IPS-NIHi7 (cell line): ENCODE measurements around the gene ATP9B.

Source experiments
- DNase-seq: peaks from one replicate; pipeline ENCODE4 v3.0.0; 2012; ENCODE audit warnings: mixed read lengths; ENCODE audit errors: extremely low spot score

ATP9B gene

GRCh38 chr18:79405781-79406575, 336.8 kb downstream of the ATP9B start:
- no peak for DNase-seq

- no peak for DNase-seq
Measured at GRCh38 chr18:79406708-79407107, 337.5 kb downstream of the ATP9B start.

DNA sequence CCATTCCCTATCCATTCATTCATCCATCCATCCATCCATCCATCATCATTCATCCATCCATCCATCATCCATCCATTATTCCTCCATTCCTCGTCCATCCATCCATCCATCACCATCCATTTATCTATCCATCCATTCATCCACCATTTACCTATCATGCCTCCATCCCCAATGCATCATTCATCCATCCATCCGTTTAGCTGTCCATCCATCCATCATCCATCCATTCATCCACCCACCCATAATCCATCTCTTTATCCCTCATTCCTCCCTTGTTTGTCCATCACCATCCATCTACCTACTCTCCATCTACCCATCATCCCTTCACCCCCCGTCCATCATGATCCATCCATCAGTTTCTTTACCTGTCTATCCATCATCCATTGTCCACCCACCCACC, 340.1 kb downstream of the ATP9B start:
- DNase-seq, result no peak

DNA sequence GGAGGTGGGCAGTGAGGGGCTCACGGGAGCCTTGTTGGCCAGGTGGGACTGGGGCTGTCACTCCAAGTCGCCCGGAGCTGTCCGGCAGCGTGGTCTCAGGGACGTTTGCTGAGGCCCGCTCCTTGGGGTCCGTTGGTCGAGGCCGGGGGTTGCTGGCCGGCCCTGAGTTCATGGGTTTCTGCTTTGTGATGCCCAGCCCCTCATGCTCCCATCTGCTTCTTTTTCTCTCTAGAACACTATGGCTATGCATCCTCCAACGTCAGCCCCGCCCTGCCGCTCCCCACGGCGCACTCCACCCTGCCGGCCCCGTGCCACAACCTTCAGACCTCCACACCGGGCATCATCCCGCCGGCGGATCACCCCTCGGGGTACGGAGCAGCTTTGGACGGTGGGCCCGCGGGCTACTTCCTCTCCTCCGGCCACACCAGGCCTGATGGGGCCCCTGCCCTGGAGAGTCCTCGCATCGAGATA, 341.0 kb downstream of the ATP9B start:
- no peak for DNase-seq

DNA sequence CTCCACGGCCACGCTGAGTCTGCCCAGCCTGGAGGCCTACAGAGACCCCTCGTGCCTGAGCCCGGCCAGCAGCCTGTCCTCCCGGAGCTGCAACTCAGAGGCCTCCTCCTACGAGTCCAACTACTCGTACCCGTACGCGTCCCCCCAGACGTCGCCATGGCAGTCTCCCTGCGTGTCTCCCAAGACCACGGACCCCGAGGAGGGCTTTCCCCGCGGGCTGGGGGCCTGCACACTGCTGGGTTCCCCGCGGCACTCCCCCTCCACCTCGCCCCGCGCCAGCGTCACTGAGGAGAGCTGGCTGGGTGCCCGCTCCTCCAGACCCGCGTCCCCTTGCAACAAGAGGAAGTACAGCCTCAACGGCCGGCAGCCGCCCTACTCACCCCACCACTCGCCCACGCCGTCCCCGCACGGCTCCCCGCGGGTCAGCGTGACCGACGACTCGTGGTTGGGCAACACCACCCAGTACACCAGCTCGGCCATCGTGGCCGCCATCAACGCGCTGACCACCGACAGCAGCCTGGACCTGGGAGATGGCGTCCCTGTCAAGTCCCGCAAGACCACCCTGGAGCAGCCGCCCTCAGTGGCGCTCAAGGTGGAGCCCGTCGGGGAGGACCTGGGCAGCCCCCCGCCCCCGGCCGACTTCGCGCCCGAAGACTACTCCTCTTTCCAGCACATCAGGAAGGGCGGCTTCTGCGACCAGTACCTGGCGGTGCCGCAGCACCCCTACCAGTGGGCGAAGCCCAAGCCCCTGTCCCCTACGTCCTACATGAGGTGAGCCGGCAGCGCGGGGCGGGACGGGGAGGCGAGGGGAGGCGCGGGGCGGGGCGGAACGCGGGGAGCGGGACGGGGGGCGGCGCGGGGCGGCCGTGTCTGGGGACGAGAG, 341.8 kb downstream of the ATP9B start:
- DNase-seq, result no peak

- DNase-seq, result no peak
Measured at GRCh38 chr18:79411614-79412526, 342.7 kb downstream of the ATP9B start.

- no peak for DNase-seq
Measured at GRCh38 chr18:79413025-79413424, 343.8 kb downstream of the ATP9B start.

- no peak for DNase-seq
Measured at GRCh38 chr18:79413426-79413825, 344.2 kb downstream of the ATP9B start.

- no peak for DNase-seq
Measured at GRCh38 chr18:79413901-79414300, 344.7 kb downstream of the ATP9B start.

DNA sequence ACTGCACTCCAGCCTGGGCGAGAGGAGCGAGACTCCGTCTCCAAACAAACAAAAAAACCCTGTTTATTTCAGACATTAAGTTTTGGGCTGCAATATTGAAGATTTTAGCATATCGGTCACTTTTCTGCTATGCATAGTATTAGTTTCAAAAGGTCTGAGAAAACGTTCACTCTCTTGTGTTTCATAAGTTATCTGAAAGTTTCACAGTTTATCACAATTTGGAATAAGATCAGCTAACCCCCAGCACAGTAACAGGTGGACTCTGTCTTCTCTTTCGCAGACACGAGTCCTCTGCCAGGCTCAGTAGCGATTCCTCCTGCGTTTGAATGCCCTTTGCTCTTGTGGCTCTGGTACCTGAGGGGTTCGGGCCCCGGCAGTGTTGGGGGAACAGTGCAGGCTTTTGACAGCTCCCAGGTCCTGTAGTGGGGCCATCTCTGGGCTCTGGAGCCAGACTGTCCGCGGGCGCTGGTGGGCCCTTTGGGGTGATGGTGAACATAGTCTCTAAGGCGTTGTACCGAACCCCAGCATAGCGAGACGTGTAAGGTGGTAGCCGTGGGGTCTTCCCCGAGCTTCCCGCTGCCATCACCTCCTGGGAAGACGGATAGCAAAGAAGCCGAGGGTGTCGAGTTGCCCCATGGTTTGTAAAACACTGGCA, 347.0 kb downstream of the ATP9B start:
- DNase-seq, result no peak

GRCh38 chr18:79416677-79417052, 347.5 kb downstream of the ATP9B start:
- no peak for DNase-seq

GRCh38 chr18:79418236-79418635, 349.0 kb downstream of the ATP9B start:
- no peak for DNase-seq

- no peak for DNase-seq
Measured at GRCh38 chr18:79418642-79419041, 349.4 kb downstream of the ATP9B start.

DNA sequence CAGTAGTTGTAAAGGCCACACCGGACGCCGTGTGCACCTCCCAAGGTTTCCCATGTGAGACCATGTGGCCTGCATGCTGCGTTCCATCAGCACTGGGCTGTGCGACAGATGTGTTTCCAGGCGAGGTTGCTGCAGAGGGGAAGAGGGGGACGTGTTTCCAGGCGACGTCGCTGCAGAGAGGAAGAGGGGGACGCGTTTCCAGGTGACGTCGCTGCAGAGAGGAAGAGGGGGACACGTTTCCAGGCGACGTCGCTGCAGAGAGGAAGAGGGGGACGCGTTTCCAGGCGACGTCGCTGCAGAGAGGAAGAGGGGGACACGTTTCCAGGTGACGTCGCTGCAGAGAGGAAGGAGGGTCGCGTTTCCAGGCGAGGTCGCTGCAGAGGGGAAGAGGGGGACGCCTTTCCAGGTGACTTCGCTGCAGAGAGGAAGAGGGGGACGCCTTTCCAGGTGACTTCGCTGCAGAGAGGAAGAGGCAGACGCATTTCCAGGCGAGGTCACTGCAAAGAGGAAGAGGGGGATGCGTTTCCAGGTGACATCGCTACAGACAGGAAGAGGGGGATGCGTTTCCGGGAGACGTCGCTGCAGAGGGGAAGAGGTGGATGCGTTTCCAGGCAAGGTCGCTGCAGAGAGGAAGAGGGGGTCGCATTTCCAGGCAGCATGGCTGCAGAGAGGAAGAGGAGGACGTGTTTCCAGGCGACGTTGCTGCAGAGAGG, 351.0 kb downstream of the ATP9B start:
- DNase-seq, result no peak

GRCh38 chr18:79421275-79421857, 352.2 kb downstream of the ATP9B start:
- DNase-seq, result no peak

GRCh38 chr18:79422022-79422782, 353.0 kb downstream of the ATP9B start:
- no peak for DNase-seq

DNA sequence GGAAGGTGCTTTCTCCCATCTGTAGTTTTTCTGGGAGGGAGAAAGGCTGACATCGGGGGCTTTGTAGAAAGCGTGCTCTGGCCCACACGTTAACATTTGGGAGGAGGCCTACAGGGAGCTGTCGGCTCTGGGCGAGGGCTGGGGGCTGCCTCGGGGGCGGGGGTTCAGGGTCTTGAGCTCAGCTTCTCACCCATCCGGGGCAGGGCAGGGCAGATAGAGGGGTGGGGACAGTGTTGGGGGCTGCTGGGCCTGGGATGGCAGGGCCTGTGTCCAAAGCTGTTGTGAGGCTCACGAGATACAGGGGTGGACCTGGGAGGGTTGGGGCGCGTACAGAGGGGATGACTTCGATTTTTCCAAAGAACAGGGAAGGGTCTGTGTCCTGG, 353.6 kb downstream of the ATP9B start:
- no peak for DNase-seq

DNA sequence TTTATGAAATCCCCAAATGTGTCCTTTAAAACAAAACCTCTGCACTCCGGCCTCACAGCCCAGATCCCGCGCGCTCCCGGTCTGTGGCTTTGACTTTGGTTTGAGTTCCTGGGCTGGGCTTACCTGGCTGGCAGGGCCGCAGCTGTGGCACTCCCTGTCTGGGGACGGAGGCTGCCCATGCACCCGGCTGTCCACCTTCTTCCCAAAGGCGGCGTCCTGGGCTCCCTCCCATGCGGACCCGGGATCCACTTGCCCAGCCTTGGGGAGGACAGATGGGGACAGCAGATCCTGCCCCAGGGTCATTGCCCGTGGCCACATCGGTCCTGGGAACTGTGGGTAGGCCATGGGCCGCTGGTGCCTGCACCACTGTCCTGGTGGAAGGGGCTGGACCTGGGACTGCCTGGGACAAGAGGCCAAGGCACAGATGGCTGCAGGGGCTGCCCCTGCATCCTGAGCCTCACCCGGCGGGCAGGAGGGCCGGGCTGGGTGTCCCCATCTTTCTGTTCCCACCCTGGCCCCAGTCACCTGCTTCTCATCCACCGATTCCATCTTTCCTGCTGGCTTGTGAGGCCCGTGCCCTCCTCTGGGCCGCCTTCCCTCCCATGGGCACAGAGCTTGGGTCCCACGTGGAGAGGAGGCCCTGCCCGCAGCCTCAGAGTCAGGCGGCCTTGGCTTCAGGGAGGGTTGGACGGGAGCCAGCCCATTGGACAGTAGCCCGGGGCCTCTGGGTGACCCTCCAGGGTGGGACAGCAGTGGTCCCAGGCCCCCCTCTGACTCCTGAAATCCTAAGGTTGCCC, 354.2 kb downstream of the ATP9B start:
- no peak for DNase-seq
